ENCODE data around the gene ZNF564.
"Not testable (repeated sequence)": the region's sequence is repeated elsewhere in the genome, so short reads cannot be mapped to it uniquely, and the experiment has no call there.

Gene ZNF564

GRCh38 chr19:12494260-12494860 lies 56.9 kb downstream of the ZNF564 start:
- no peaks in the 10 kb centered on the region for H3K27me3 Mint-ChIP-seq
- H3K4me3 Mint-ChIP-seq, result peak overlapping the region; percentile 42
- H3K9me3 Mint-ChIP-seq, result no peaks in the 10 kb centered on the region
- ATAC-seq (replicated peaks; ENCODE audit: extremely low read depth, poor library complexity, severe bottlenecking) (no peak), DNase-seq (ENCODE audit: low spot score in 2 of 2) (no peak)
- no peak overlapping the region for H3K27ac Mint-ChIP-seq (ENCODE audit: low read depth)
- H3K36me3 Mint-ChIP-seq (ENCODE audit: insufficient read depth), result peaks cover 3% of the 10 kb centered on the region
- peaks cover 15% of the 10 kb centered on the region for H3K4me1 Mint-ChIP-seq

GRCh38 chr19:12486265-12486783 lies 65.0 kb downstream of the ZNF564 start:
- not testable (repeated sequence) for ATAC-seq (replicated peaks; ENCODE audit: extremely low read depth, poor library complexity, severe bottlenecking); H3K27me3 Mint-ChIP-seq; H3K36me3 Mint-ChIP-seq (ENCODE audit: insufficient read depth); H3K4me3 Mint-ChIP-seq; H3K9me3 Mint-ChIP-seq; H3K27ac Mint-ChIP-seq (ENCODE audit: low read depth); DNase-seq (ENCODE audit: low spot score in 2 of 2)
- peaks cover 30% of the 10 kb centered on the region for H3K4me1 Mint-ChIP-seq

GRCh38 chr19:12485571-12485970 lies 65.7 kb downstream of the ZNF564 start:
- Mint-ChIP-seq H3K9me3 (no peaks in the 10 kb centered on the region), H3K27me3 (no peaks in the 10 kb centered on the region), H3K4me3 (peak overlapping the region; percentile 94), H3K27ac (ENCODE audit: low read depth) (peak overlapping the region; percentile 82), H3K4me1 (peaks cover 31% of the 10 kb centered on the region), H3K36me3 (ENCODE audit: insufficient read depth) (peaks cover 4% of the 10 kb centered on the region)
- DNase-seq (ENCODE audit: low spot score in 2 of 2), result no peak
- no peak for ATAC-seq (replicated peaks; ENCODE audit: extremely low read depth, poor library complexity, severe bottlenecking)

- H3K36me3 Mint-ChIP-seq (ENCODE audit: insufficient read depth), result peaks cover 4% of the 10 kb centered on the region
- peaks cover 31% of the 10 kb centered on the region for H3K4me1 Mint-ChIP-seq
- DNase-seq (ENCODE audit: low spot score in 2 of 2), result no peak
- H3K27me3 Mint-ChIP-seq, result no peaks in the 10 kb centered on the region
- H3K4me3 Mint-ChIP-seq, result peak overlapping the region; percentile 94
- H3K9me3 Mint-ChIP-seq, result no peaks in the 10 kb centered on the region
- peak; percentile 17 for ATAC-seq (replicated peaks; ENCODE audit: extremely low read depth, poor library complexity, severe bottlenecking)
- H3K27ac Mint-ChIP-seq (ENCODE audit: low read depth), result peak overlapping the region; percentile 82
Observed at GRCh38 chr19:12485052-12485416, 66.2 kb downstream of the ZNF564 start.

- H3K9me3 Mint-ChIP-seq, result no peaks in the 10 kb centered on the region
- H3K27ac Mint-ChIP-seq (ENCODE audit: low read depth), result peak within 1 kb of the TSS; percentile 82
Observed at GRCh38 chr19:12484371-12485051, 66.8 kb downstream of the ZNF564 start, which contains the start of gene ZNF709. ZNF709 (minus strand) TSS chr19:12484816; CDS start chr19:12484657, 159 bp downstream.

GRCh38 chr19:12484011-12484370 lies 67.3 kb downstream of the ZNF564 start:
- peaks cover 4% of the 10 kb centered on the region for H3K36me3 Mint-ChIP-seq (ENCODE audit: insufficient read depth)

More at GRCh38 chr19:12484371-12485051, 66.8 kb downstream of the ZNF564 start, which contains the start of gene ZNF709:
- Mint-ChIP-seq H3K27me3 (no peaks in the 10 kb centered on the region), H3K4me3 (peak within 1 kb of the TSS; percentile 94), H3K4me1 (peaks cover 31% of the 10 kb centered on the region), H3K36me3 (ENCODE audit: insufficient read depth) (peaks cover 4% of the 10 kb centered on the region)
- DNase-seq (ENCODE audit: low spot score in 2 of 2), result peak; percentile 75 to 79
- peak; percentile 94 for ATAC-seq (replicated peaks; ENCODE audit: extremely low read depth, poor library complexity, severe bottlenecking)

GRCh38 chr19:12482509-12482886 lies 68.8 kb downstream of the ZNF564 start:
- Mint-ChIP-seq H3K4me1 (peaks cover 43% of the 10 kb centered on the region), H3K27me3 (no peaks in the 10 kb centered on the region), H3K9me3 (no peaks in the 10 kb centered on the region), H3K4me3 (no peak overlapping the region), H3K27ac (ENCODE audit: low read depth) (peak overlapping the region; percentile 19), H3K36me3 (ENCODE audit: insufficient read depth) (peaks cover 4% of the 10 kb centered on the region)
- DNase-seq (ENCODE audit: low spot score in 2 of 2) (no peak), ATAC-seq (replicated peaks; ENCODE audit: extremely low read depth, poor library complexity, severe bottlenecking) (no peak)

More at GRCh38 chr19:12484011-12484370, 67.3 kb downstream of the ZNF564 start:
- DNase-seq (ENCODE audit: low spot score in 2 of 2) (no peak), ATAC-seq (replicated peaks; ENCODE audit: extremely low read depth, poor library complexity, severe bottlenecking) (no peak)
- Mint-ChIP-seq H3K27me3 (no peaks in the 10 kb centered on the region), H3K9me3 (no peaks in the 10 kb centered on the region), H3K4me3 (peak overlapping the region; percentile 94), H3K27ac (ENCODE audit: low read depth) (peak overlapping the region; percentile 82), H3K4me1 (peaks cover 31% of the 10 kb centered on the region)

GRCh38 chr19:12481781-12482508 lies 69.3 kb downstream of the ZNF564 start:
- Mint-ChIP-seq H3K27me3 (no peaks in the 10 kb centered on the region), H3K4me3 (no peak overlapping the region), H3K36me3 (ENCODE audit: insufficient read depth) (peaks cover 4% of the 10 kb centered on the region), H3K27ac (ENCODE audit: low read depth) (peak overlapping the region; percentile 19), H3K9me3 (no peaks in the 10 kb centered on the region), H3K4me1 (peaks cover 43% of the 10 kb centered on the region)
- ATAC-seq (replicated peaks; ENCODE audit: extremely low read depth, poor library complexity, severe bottlenecking), result no peak
- DNase-seq (ENCODE audit: low spot score in 2 of 2), result no peak

- no peaks in the 10 kb centered on the region for H3K27me3 Mint-ChIP-seq
- H3K4me1 Mint-ChIP-seq, result peaks cover 38% of the 10 kb centered on the region
- ATAC-seq (replicated peaks; ENCODE audit: extremely low read depth, poor library complexity, severe bottlenecking) (no peak), DNase-seq (ENCODE audit: low spot score in 2 of 2) (no peak)
- H3K9me3 Mint-ChIP-seq, result no peaks in the 10 kb centered on the region
- peaks cover 2% of the 10 kb centered on the region for H3K36me3 Mint-ChIP-seq (ENCODE audit: insufficient read depth)
- H3K4me3 Mint-ChIP-seq, result no peak overlapping the region
- H3K27ac Mint-ChIP-seq (ENCODE audit: low read depth), result peak overlapping the region; percentile 54
Observed at GRCh38 chr19:12478234-12478941, 72.9 kb downstream of the ZNF564 start.

Measured in central memory CD8-positive, alpha-beta T cell (primary cell).